Measurements from ENCODE around the gene PALM. TPM values are rescaled to one million over a fixed set of nuclear protein-coding genes. Genes with fewer than 3 reads are reported as not detected.
A peak's percentile ranks its signal among the peaks of the same experiment; 100 is the strongest.

PALM gene
- total RNA-seq, 1 donor from 2014 or later: 13.9 TPM

DNA sequence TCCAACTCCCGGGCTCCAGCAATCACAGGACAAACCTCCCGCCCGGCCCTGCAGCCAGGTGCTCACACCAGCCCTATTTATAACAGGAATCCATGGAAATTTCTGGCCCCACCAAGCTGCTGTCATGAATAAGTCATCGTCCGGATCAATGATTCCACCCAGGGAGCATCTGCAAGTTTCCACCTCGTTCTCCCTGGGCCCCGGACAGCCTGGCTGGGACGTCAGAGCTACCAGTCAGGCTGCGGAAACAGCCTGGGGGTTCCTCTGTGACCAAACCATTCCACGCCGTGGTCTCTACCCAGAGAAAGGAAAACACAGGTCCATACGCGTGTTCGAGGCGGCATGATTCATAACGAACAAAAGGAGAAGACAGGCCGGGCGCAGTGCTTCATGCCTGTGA lies 67.8 kb downstream of the PALM start:
- no peaks in the 10 kb centered on the region for H4K20me1 ChIP-seq (ENCODE audit: low read depth)
- Mint-ChIP-seq H3K27me3 (ENCODE audit: insufficient read depth, low read depth) (peaks cover 13% of the 10 kb centered on the region), H3K27ac (no peak overlapping the region), H3K9me3 (no peaks in the 10 kb centered on the region), H3K36me3 (no peaks in the 10 kb centered on the region), H3K4me3 (peak overlapping the region; percentile 41), H3K4me1 (peaks cover 9% of the 10 kb centered on the region)
- TF ChIP-seq EZH2phosphoT487 (IDR thresholded peaks at IDR 0.05) (no peak), EZH2 (IDR thresholded peaks at IDR 0.05) (no peak)
- TF ChIP-seq, protein P1, sequence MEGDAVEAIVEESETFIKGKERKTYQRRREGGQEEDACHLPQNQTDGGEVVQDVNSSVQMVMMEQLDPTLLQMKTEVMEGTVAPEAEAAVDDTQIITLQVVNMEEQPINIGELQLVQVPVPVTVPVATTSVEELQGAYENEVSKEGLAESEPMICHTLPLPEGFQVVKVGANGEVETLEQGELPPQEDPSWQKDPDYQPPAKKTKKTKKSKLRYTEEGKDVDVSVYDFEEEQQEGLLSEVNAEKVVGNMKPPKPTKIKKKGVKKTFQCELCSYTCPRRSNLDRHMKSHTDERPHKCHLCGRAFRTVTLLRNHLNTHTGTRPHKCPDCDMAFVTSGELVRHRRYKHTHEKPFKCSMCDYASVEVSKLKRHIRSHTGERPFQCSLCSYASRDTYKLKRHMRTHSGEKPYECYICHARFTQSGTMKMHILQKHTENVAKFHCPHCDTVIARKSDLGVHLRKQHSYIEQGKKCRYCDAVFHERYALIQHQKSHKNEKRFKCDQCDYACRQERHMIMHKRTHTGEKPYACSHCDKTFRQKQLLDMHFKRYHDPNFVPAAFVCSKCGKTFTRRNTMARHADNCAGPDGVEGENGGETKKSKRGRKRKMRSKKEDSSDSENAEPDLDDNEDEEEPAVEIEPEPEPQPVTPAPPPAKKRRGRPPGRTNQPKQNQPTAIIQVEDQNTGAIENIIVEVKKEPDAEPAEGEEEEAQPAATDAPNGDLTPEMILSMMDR (IDR thresholded peaks at IDR 0.05): no peak
- H3K27me3 ChIP-seq: no peaks in the 10 kb centered on the region
- peaks cover 1% of the 10 kb centered on the region for H3K4me1 ChIP-seq
- no peak overlapping the region for H3K4me2 ChIP-seq
- H3K9ac ChIP-seq: no peak overlapping the region
- peaks cover 11% of the 10 kb centered on the region for H3F3A ChIP-seq (ENCODE audit: low read depth)
- no peak overlapping the region for H2AFZ ChIP-seq (replicated peaks)
- no peak for DNase-seq (ENCODE audit: low spot score)
- no peaks in the 10 kb centered on the region for H3K9me3 ChIP-seq (ENCODE audit: low read depth)
- no peaks in the 10 kb centered on the region for H3K36me3 ChIP-seq
- H3K27ac ChIP-seq: no peak overlapping the region
- no peak overlapping the region for H3K4me3 ChIP-seq
- H3K79me2 ChIP-seq (ENCODE audit: low read depth): no peaks in the 10 kb centered on the region

DNA sequence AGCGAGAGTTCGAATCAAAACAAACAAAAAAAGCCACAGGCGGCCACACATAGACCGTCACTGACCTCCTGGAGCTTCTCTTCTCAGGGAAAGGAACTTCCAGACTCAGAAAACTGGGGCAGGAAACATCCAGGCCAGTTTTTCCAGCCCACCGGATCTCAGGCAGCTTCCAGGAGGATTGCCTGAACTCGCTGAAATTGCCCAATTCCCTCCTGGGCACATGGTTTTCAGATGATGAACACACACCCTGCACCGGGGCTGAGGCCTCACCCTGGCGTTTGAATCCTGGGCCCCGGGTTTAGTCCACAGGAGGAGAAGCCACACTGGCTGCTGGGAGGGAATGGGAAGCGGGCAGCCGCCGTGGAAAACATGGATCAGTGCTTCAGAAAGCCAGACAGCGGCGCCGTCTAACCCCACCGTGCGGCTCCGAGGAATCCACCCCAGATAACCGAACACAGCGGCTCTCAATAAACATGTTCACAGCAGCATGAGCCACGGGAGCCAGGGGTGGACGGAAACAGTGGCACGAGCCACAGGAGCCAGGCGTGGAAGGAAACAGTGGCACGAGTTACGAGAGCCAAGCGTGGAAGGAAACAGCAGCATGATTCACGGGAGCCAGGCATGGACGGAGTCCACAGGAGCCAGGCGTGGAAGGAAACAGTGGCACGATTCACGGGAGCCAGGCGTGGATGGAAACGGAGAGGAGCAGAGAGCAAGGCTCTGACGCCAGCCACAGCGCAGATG lies 70.3 kb downstream of the PALM start:
- Mint-ChIP-seq H3K4me3 (peak overlapping the region; percentile 50), H3K27ac (peak overlapping the region; percentile 66), H3K36me3 (no peaks in the 10 kb centered on the region), H3K27me3 (ENCODE audit: insufficient read depth, low read depth) (peaks cover 10% of the 10 kb centered on the region), H3K9me3 (no peaks in the 10 kb centered on the region), H3K4me1 (peaks cover 21% of the 10 kb centered on the region)
- peaks cover 26% of the 10 kb centered on the region for H3F3A ChIP-seq (ENCODE audit: low read depth)
- no peak overlapping the region for H3K9ac ChIP-seq
- H3K4me1 ChIP-seq: peaks cover 18% of the 10 kb centered on the region
- DNase-seq (ENCODE audit: low spot score): no peak
- no peaks in the 10 kb centered on the region for H3K9me3 ChIP-seq (ENCODE audit: low read depth)
- TF ChIP-seq, protein P1 (IDR thresholded peaks at IDR 0.05): no peak
- TF ChIP-seq EZH2phosphoT487 (IDR thresholded peaks at IDR 0.05) (no peak), EZH2 (IDR thresholded peaks at IDR 0.05) (no peak)
- no peaks in the 10 kb centered on the region for H3K27me3 ChIP-seq
- no peak overlapping the region for H3K4me3 ChIP-seq
- H2AFZ ChIP-seq (replicated peaks): peak overlapping the region; percentile 89
- no peaks in the 10 kb centered on the region for H3K36me3 ChIP-seq
- H3K27ac ChIP-seq: no peak overlapping the region
- H3K79me2 ChIP-seq (ENCODE audit: low read depth): peaks cover 11% of the 10 kb centered on the region
- H3K4me2 ChIP-seq: no peak overlapping the region
- no peaks in the 10 kb centered on the region for H4K20me1 ChIP-seq (ENCODE audit: low read depth)

DNA sequence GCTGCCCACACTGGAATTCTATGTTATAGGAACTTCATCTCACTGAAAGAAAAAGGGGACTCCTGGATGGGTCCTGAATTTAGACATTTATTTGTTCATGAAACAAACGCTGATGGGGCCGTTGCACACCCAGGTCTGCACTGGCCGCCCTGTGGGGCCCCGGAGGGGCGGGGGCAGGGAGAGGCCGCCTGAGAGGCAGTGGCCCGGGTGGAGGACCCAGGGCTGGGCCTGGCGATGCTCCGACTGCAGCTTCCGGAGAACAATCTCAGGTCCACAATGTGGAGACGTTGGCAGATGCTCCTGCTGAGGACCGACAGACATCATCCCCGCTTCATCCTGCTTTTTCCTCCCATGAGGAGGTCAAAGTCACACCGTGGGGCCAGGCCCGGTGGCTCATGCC lies 72.2 kb downstream of the PALM start:
- Histone ChIP-seq H3K27me3 (no peaks in the 10 kb centered on the region), H3K36me3 (no peaks in the 10 kb centered on the region), H3K4me1 (peaks cover 18% of the 10 kb centered on the region), H3F3A (ENCODE audit: low read depth) (peaks cover 26% of the 10 kb centered on the region), H3K4me3 (no peak overlapping the region), H2AFZ (replicated peaks) (no peak overlapping the region), H3K9me3 (ENCODE audit: low read depth) (no peaks in the 10 kb centered on the region), H3K9ac (no peak overlapping the region), H4K20me1 (ENCODE audit: low read depth) (no peaks in the 10 kb centered on the region), H3K27ac (no peak overlapping the region), H3K79me2 (ENCODE audit: low read depth) (peaks cover 17% of the 10 kb centered on the region), H3K4me2 (no peak overlapping the region)
- H3K27ac Mint-ChIP-seq: no peak overlapping the region
- no peak for DNase-seq (ENCODE audit: low spot score)
- H3K4me1 Mint-ChIP-seq: peaks cover 24% of the 10 kb centered on the region
- H3K27me3 Mint-ChIP-seq (ENCODE audit: insufficient read depth, low read depth): peaks cover 10% of the 10 kb centered on the region
- no peaks in the 10 kb centered on the region for H3K36me3 Mint-ChIP-seq
- TF ChIP-seq EZH2phosphoT487 (IDR thresholded peaks at IDR 0.05) (no peak), EZH2 (IDR thresholded peaks at IDR 0.05) (no peak)
- TF ChIP-seq, protein P1 (IDR thresholded peaks at IDR 0.05): no peak
- peak overlapping the region; percentile 24 for H3K4me3 Mint-ChIP-seq
- H3K9me3 Mint-ChIP-seq: no peaks in the 10 kb centered on the region
